ENCODE results near the gene SUGP2. TPM values are rescaled to one million over a fixed set of nuclear protein-coding genes. Genes with fewer than 3 reads are reported as not detected.

SUGP2 gene
- total RNA-seq, 1 donor from 2014 or later = 123 TPM

DNA sequence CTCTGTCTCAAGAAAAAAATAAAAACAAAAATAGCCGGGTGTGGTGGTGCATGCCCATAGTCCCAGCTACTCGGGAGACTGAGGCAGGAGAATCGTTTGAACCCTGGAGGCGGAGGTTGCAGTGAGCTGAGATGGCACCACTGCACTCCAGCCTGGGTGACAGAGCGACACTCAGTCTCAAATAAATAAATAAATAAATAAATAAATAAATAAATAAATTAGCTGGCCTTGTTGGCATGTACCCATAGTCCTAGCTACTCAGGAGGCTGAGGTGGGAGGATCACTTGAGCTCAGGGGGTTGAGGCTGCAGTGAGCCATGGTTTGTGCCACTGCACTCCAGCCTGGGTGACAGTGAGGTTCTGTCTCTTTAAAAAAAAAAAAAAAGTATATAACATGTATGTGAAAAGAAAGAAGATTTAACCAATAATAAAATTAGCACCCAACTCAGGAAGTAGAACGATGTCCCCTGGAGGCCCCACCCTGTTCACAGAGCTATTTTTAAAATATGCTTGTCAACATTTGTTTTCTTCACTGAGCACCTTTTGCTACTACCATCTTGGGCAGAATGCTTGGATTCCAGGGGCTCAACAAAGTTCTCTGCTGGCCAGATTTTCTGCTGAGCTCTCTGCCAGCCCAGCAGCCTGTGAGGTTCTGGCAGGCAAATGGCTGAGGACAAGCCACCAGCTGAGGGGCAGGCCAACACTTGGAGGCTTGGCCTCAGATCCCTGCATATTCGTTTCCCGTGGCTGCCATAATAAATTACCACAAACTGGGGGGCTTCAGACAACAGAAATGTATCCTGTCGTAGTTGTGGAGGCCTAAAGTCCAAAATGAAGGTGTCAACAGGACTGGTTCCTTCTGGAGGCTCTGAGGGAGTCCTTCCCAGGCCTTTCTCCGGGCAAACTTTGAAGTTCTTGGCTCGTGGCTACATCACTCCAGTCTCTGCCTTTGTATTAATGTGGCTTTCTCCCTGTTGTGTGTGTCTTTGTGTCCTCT is 35.6 kb upstream of the SUGP2 start:
- Histone ChIP-seq H3K79me2 (ENCODE audit: low read depth) (no peaks in the 10 kb centered on the region), H3K27me3 (peaks cover 49% of the 10 kb centered on the region)
- no peaks in the 10 kb centered on the region for H3K36me3 Mint-ChIP-seq

DNA sequence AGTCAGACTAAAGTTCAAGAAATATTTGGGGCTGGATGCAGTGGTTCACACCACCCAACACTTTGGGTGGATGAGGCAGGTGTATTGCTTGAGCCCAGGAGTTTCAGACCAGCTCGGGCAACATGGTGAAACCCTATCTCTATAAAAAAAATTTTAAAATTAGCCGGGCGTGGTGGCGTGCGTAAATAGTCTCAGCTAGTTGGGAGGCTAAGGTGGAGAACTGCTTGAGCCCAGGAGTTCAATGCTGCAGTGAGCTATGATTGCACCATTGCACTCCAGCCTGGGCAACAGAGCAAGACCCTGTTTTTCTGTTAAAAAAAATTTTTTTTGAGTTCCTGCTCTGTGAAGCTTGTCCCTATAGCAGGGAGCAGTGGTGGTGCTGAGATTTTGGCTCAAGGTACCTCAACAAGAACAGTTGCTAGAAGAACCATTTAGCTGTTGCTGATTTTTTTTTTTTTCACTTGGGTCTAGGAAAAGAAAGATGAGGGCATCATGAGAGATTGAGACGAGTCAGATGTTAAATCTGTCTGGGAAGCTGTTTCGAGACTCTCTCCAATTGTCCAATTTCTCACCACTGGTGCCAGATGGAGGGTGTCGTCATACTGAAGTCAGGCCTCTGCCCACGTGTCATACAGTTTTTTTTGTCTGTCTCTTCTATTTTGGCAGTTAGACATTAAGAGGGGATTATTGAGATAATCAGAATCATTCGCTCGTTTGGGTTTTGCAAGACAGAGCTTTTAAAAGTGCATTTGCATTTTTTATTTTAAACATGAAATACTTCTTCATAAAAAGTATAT is 34.2 kb upstream of the SUGP2 start:
- Histone ChIP-seq H3K9ac (no peak overlapping the region), H3K4me3 (no peak overlapping the region), H3K79me2 (ENCODE audit: low read depth) (no peaks in the 10 kb centered on the region), H2AFZ (replicated peaks) (no peak overlapping the region), H4K20me1 (ENCODE audit: low read depth) (peaks cover 3% of the 10 kb centered on the region), H3K4me2 (no peak overlapping the region), H3K27me3 (peaks cover 50% of the 10 kb centered on the region), H3K36me3 (no peaks in the 10 kb centered on the region), H3F3A (ENCODE audit: low read depth) (peaks cover 16% of the 10 kb centered on the region), H3K9me3 (ENCODE audit: low read depth) (no peaks in the 10 kb centered on the region), H3K4me1 (peaks cover 5% of the 10 kb centered on the region), H3K27ac (no peak overlapping the region)
- Mint-ChIP-seq H3K27ac (no peak overlapping the region), H3K27me3 (ENCODE audit: insufficient read depth, low read depth) (peaks cover 16% of the 10 kb centered on the region), H3K9me3 (no peaks in the 10 kb centered on the region), H3K4me3 (peak overlapping the region; percentile 8), H3K36me3 (no peaks in the 10 kb centered on the region), H3K4me1 (peaks cover 15% of the 10 kb centered on the region)
- TF ChIP-seq EZH2 (IDR thresholded peaks at IDR 0.05) (no peak), EZH2phosphoT487 (IDR thresholded peaks at IDR 0.05) (no peak)
- TF ChIP-seq, protein P1, sequence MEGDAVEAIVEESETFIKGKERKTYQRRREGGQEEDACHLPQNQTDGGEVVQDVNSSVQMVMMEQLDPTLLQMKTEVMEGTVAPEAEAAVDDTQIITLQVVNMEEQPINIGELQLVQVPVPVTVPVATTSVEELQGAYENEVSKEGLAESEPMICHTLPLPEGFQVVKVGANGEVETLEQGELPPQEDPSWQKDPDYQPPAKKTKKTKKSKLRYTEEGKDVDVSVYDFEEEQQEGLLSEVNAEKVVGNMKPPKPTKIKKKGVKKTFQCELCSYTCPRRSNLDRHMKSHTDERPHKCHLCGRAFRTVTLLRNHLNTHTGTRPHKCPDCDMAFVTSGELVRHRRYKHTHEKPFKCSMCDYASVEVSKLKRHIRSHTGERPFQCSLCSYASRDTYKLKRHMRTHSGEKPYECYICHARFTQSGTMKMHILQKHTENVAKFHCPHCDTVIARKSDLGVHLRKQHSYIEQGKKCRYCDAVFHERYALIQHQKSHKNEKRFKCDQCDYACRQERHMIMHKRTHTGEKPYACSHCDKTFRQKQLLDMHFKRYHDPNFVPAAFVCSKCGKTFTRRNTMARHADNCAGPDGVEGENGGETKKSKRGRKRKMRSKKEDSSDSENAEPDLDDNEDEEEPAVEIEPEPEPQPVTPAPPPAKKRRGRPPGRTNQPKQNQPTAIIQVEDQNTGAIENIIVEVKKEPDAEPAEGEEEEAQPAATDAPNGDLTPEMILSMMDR (IDR thresholded peaks at IDR 0.05) = no peak
- DNase-seq (ENCODE audit: low spot score) = no peak

More for the DNA sequence above, 35.6 kb upstream of the SUGP2 start:
- H3K9me3 Mint-ChIP-seq = no peaks in the 10 kb centered on the region
- Histone ChIP-seq H3K4me3 (no peak overlapping the region), H3K4me1 (peaks cover 5% of the 10 kb centered on the region), H4K20me1 (ENCODE audit: low read depth) (peaks cover 3% of the 10 kb centered on the region), H3K27ac (no peak overlapping the region), H3K9ac (no peak overlapping the region), H2AFZ (replicated peaks) (no peak overlapping the region), H3K9me3 (ENCODE audit: low read depth) (no peaks in the 10 kb centered on the region), H3K36me3 (no peaks in the 10 kb centered on the region), H3F3A (ENCODE audit: low read depth) (peaks cover 8% of the 10 kb centered on the region), H3K4me2 (no peak overlapping the region)
- peaks cover 14% of the 10 kb centered on the region for H3K27me3 Mint-ChIP-seq (ENCODE audit: insufficient read depth, low read depth)
- no peak overlapping the region for H3K4me3 Mint-ChIP-seq
- DNase-seq (ENCODE audit: low spot score) = no peak
- no peak overlapping the region for H3K27ac Mint-ChIP-seq
- TF ChIP-seq EZH2phosphoT487 (IDR thresholded peaks at IDR 0.05) (no peak), EZH2 (IDR thresholded peaks at IDR 0.05) (no peak)
- TF ChIP-seq, protein P1 (IDR thresholded peaks at IDR 0.05) = no peak
- peaks cover 10% of the 10 kb centered on the region for H3K4me1 Mint-ChIP-seq

DNA sequence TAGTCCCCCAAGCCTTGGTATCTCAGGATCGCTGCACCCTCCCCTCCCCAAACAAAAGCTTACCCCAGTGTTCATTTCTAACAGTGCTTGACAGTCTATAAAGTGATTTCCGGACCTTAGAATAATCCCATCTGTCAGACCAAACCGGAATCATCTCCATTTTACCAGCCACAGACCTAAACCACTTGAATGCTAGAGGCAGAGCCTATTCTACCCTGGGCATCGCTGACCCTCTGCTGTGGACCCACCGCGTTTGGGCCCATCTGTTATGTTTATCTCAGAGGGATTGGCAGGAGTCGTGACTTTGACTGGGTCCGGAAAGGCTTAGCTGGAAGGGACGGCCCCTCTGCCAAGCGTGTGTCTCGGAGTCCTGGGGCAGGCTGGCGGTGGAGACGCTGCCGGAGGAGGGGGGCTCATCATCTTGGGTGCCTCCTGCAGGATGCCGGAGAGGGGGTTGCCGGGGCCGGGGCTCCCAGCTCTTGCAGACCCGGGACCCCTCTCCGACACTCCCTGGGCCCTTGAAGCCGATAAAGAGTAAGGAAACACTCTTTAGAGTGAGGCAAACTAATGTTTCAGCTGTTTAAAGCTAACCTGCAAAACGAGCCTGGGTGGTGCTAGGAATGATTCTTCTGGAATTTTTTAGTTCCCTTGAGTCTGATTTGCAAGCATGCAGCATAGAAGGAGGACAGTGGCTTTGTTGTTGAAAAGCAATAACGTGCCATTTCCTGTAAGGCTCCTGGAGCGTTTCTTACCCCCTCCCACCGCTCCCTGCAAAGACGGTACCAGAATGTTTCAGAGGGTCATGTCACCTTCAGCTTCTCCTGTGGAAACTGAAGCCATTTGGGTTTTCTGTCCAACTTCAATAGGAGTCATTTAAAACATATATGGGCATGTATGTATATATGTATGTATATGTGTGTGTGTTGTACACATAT is 31.8 kb upstream of the SUGP2 start:
- Histone ChIP-seq H2AFZ (replicated peaks) (no peak overlapping the region), H3K27me3 (peaks cover 47% of the 10 kb centered on the region), H3K4me3 (no peak overlapping the region), H3K9me3 (ENCODE audit: low read depth) (no peaks in the 10 kb centered on the region), H3K79me2 (ENCODE audit: low read depth) (no peaks in the 10 kb centered on the region), H3K36me3 (no peaks in the 10 kb centered on the region), H3K9ac (no peak overlapping the region), H3K4me2 (peak overlapping the region; percentile 81), H4K20me1 (ENCODE audit: low read depth) (peaks cover 3% of the 10 kb centered on the region), H3K4me1 (peaks cover 5% of the 10 kb centered on the region), H3F3A (ENCODE audit: low read depth) (peaks cover 16% of the 10 kb centered on the region), H3K27ac (no peak overlapping the region)
- DNase-seq (ENCODE audit: low spot score) = no peak
- no peaks in the 10 kb centered on the region for H3K9me3 Mint-ChIP-seq
- no peak for TF ChIP-seq EZH2phosphoT487 (IDR thresholded peaks at IDR 0.05)
- TF ChIP-seq, protein P1 (IDR thresholded peaks at IDR 0.05) = no peak
- H3K4me3 Mint-ChIP-seq = peak overlapping the region; percentile 91
- H3K27me3 Mint-ChIP-seq (ENCODE audit: insufficient read depth, low read depth) = peaks cover 16% of the 10 kb centered on the region
- H3K27ac Mint-ChIP-seq = no peak overlapping the region
- peaks cover 16% of the 10 kb centered on the region for H3K4me1 Mint-ChIP-seq
- H3K36me3 Mint-ChIP-seq = no peaks in the 10 kb centered on the region
